ENCODE measurements around the gene MARCO. TPM values are rescaled to one million over a fixed set of nuclear protein-coding genes. Genes with fewer than 3 reads are reported as not detected.

MARCO gene
- total and polyA plus RNA-seq, 2 of the 8 experiments (the other 6 are each of a cell fraction or from before 2014, with no cell fraction given) = not detected

DNA sequence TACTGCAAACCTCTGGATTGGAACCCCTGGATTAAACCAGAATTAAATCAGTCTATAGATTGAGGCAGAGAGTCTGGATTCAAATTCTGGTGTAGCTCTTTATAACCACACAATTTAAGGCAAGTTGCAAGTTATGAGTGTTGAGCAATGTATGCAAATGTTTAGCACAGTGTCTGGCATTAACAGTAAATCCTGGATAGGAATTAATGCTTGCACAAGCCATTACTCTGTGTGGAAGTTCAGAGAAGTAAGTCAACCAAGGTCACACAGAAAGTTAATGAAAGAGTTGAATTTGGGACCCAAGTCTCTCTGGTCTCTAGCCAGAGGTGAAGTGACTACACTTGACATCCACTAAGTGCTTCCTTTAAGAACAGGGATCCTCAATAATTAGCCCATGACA lies 2.0 kb upstream of the MARCO start:
- Histone ChIP-seq H3K14ac (ENCODE audit: insufficient read length) (no peak overlapping the region), H2AFZ (ENCODE audit: low read length) (no peak overlapping the region), H2BK12ac (ENCODE audit: low read depth, low read length) (no peak overlapping the region), H2BK120ac (replicated peaks; ENCODE audit: low read depth, low read length) (no peak overlapping the region), H3K36me3 (ENCODE audit: control insufficient read depth in 2 of 4, insufficient read depth in 4 of 4, low read length in 3 of 4) (no peaks in the 10 kb centered on the region), H3K4me2 (ENCODE audit: insufficient read depth in 1 of 2, low read depth in 2 of 2, low read length in 2 of 2) (no peak overlapping the region), H2BK5ac (ENCODE audit: low read depth, low read length) (no peak overlapping the region), H3K18ac (ENCODE audit: extremely low read depth, low read length) (no peak overlapping the region), H3K9ac (replicated peaks in 1 of 4; ENCODE audit: extremely low read depth in 1 of 4, low read depth in 3 of 4, low read length in 3 of 4) (no peak overlapping the region), H3K4me1 (replicated peaks in 1 of 4; ENCODE audit: control insufficient read depth in 3 of 4, insufficient read depth in 4 of 4, low read length in 3 of 4) (no peaks in the 10 kb centered on the region), H2AK5ac (ENCODE audit: low read depth, low read length) (no peak overlapping the region), H2BK20ac (ENCODE audit: low read length) (no peak overlapping the region), H3K56ac (replicated peaks; ENCODE audit: insufficient read length, low read depth, low read length) (no peak overlapping the region), H4K5ac (ENCODE audit: insufficient read length, low read depth, low read length) (no peak overlapping the region), H3K23me2 (ENCODE audit: low read depth, low read length) (no peaks in the 10 kb centered on the region), H3K23ac (ENCODE audit: insufficient read length) (no peak overlapping the region), H4K8ac (ENCODE audit: extremely low read depth, insufficient read depth, low read length) (no peak overlapping the region), H3K4ac (replicated peaks; ENCODE audit: insufficient read length, low read depth, low read length) (no peak overlapping the region), H4K91ac (replicated peaks; ENCODE audit: insufficient read length, low read length) (no peak overlapping the region), H4K20me1 (replicated peaks in 1 of 2; ENCODE audit: control insufficient read depth in 1 of 2, insufficient read depth in 2 of 2, low read length in 2 of 2) (no peaks in the 10 kb centered on the region), H3K4me3 (ENCODE audit: extremely low read depth in 1 of 4, insufficient read depth in 2 of 4, low read depth in 3 of 4, low read length in 4 of 4) (no peak overlapping the region), H2BK15ac (ENCODE audit: low read length) (no peak overlapping the region), H3K79me2 (ENCODE audit: control insufficient read depth in 1 of 2, insufficient read depth in 2 of 2, low read length in 2 of 2) (no peaks in the 10 kb centered on the region), H3K27ac (ENCODE audit: low read depth, low read length) (no peak overlapping the region), H3K27me3 (replicated peaks in 1 of 4; ENCODE audit: control insufficient read depth in 3 of 4, extremely low read depth in 1 of 4, insufficient read depth in 3 of 4, low read length in 3 of 4) (no peaks in the 10 kb centered on the region; a peak in 1 of 7 replicates), H3K79me1 (ENCODE audit: low read depth, low read length) (no peaks in the 10 kb centered on the region), H3K9me3 (ENCODE audit: insufficient read depth in 2 of 2, low read depth in 1 of 2, low read length in 1 of 2) (no peaks in the 10 kb centered on the region)
- FAIRE-seq (no peak), DNase-seq (ENCODE audit: low read depth in 1 of 2, low spot score in 2 of 2) (no peak)
- CTCF ChIA-PET (ENCODE audit: partially characterized antibody) = interaction anchor here (0.6 to 5.3 kb wide), 7 partner anchors 22 to 585 kb away, joined by 3 to 23 read pairs (median 4); no protein-coding TSS in a partner anchor
- POLR2A ChIA-PET (ENCODE audit: partially characterized antibody) = no interaction called here
- TF ChIP-seq ATF3 (IDR thresholded peaks at IDR 0.05; ENCODE audit: insufficient read depth, low read depth, low read length) (no peak), TAF7 (optimal IDR thresholded peaks at IDR 0.05; ENCODE audit: borderline replicate concordance, low read depth, low read length) (no peak), HDAC2 (IDR thresholded peaks at IDR 0.05; ENCODE audit: borderline replicate concordance in 1 of 2, low read depth in 2 of 2, low read length in 2 of 2) (no peak)

All from H1 (cell line).